ENCODE measurements around the gene IL1RL2. TPM values are rescaled to one million over a fixed set of nuclear protein-coding genes. Genes with fewer than 3 reads are reported as not detected.

The IL1RL2 gene
- total RNA-seq, 2 donors from 2014 or later: 1.4 to 1.9 TPM

DNA sequence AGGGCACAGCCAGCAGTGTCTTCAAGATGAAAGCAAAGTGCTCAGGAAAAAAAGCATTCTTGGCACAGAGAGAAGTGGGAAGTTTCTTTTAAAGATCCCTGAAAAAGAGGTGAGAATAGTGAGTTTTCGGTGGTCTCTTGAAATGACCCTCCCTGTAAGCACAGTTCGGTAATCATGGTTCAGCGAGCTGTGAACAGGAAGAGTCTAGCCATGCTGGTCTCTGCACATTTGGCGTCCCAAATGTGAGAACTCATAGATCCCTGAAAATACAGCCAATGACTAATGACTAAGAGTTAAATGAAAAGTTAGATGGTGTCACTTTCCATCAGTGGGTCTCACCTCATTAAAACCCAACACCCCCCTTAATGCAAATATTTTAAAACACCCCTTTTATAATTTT, 40.9 kb upstream of the IL1RL2 start:
- ATAC-seq (replicated peaks in 1 of 2): no peak
- peaks cover 55 to 76% of the 10 kb centered on the region in 2 donors for H3K36me3 Mint-ChIP-seq (ENCODE audit: insufficient read depth in 2 of 2)
- H3K4me3 Mint-ChIP-seq: no peak overlapping the region
- peaks cover 45% of the 10 kb centered on the region for H3K4me1 Mint-ChIP-seq (ENCODE audit: low read depth)
- no peak for DNase-seq
- peaks cover 20 to 36% of the 10 kb centered on the region in 2 donors for H3K9me3 Mint-ChIP-seq
- H3K27me3 Mint-ChIP-seq (ENCODE audit: low read depth): peaks cover 18% of the 10 kb centered on the region
- H3K27ac Mint-ChIP-seq: no peak overlapping the region

DNA sequence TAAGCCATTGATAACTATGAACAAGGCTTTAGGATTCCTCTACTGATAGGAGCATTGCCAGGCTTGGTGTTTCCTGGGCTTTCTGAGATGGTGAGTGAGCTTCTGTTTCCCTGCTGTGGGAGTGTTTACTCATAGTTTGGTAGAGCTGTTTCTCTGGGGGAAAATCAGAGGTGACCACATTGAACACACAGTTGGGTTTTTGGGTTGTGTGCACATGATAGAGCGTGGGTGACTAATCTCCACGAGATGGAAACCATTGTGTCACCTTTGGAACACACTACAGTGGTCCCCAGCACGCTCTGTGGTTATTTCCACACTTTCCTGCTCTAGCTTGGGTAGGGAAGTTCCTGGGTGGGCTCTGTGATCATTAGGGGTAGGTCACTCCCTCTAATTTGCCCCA, 38.9 kb upstream of the IL1RL2 start:
- Mint-ChIP-seq H3K9me3 (peaks cover 27 to 42% of the 10 kb centered on the region in 2 donors), H3K4me3 (peak overlapping the region; percentile 19 to 22), H3K36me3 (ENCODE audit: insufficient read depth in 2 of 2) (peaks cover 60 to 78% of the 10 kb centered on the region in 2 donors), H3K27ac (peak overlapping the region; percentile 62), H3K4me1 (ENCODE audit: low read depth) (peaks cover 34% of the 10 kb centered on the region), H3K27me3 (ENCODE audit: low read depth) (peaks cover 2% of the 10 kb centered on the region)
- ATAC-seq (replicated peaks in 1 of 2) (peak; percentile 93 to 94), DNase-seq (peak; percentile 75 to 83)

- Mint-ChIP-seq H3K9me3 (peaks cover 30 to 42% of the 10 kb centered on the region in 2 donors), H3K27me3 (ENCODE audit: low read depth) (no peaks in the 10 kb centered on the region), H3K4me3 (no peak overlapping the region), H3K27ac (no peak overlapping the region), H3K36me3 (ENCODE audit: insufficient read depth in 2 of 2) (peaks cover 57 to 76% of the 10 kb centered on the region in 2 donors), H3K4me1 (ENCODE audit: low read depth) (peaks cover 39% of the 10 kb centered on the region)
- ATAC-seq (replicated peaks in 1 of 2): no peak
- no peak for DNase-seq
Measured at GRCh38 chr2:102149243-102149642, 37.6 kb upstream of the IL1RL2 start.

DNA sequence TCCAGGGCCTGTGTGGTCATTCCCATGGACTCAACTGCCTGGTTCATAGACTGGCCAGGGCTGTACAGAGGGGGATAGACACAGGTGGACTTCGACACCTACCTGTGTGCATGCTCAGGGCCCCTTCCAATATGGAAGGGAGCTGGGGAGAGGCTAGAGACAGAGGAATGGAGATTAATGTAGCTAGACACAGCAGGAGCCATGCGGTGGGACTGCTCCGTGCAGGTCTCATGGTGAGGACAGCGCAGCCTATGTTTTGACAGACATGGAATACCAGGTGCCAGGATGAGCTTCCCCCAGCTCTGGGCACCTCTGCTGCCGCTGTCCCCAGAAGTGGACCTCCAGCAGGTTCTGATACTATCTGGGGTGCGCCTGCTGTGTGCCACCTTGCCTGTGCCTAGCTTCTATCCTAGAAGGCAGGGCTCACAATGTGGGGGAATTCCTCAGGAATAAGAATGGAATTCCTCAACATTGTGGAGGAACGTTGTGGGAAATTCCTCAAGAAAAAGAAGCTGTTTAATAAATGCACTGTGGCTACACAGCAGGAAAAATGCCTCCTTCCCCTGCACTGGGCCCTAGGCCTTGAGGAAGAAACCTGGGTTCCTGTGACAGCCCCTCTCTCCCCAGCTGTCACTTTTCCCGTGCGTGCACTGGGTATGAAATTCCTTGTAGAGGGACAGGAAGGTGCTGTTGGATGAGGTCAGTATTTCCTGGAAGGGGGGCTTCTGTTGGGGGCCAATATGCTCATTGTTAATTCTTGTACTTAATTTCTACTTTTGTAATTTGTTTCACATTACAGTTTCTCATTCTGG, 37.0 kb upstream of the IL1RL2 start:
- no peak for ATAC-seq (replicated peaks in 1 of 2)
- Mint-ChIP-seq H3K4me1 (ENCODE audit: low read depth) (peaks cover 45% of the 10 kb centered on the region), H3K27me3 (ENCODE audit: low read depth) (no peaks in the 10 kb centered on the region), H3K36me3 (ENCODE audit: insufficient read depth in 2 of 2) (peaks cover 55 to 75% of the 10 kb centered on the region in 2 donors), H3K9me3 (peaks cover 26 to 41% of the 10 kb centered on the region in 2 donors), H3K4me3 (no peak overlapping the region), H3K27ac (no peak overlapping the region)
- DNase-seq: no peak

- no peak for ATAC-seq (replicated peaks in 1 of 2)
- Mint-ChIP-seq H3K27me3 (ENCODE audit: low read depth) (no peaks in the 10 kb centered on the region), H3K27ac (no peak overlapping the region), H3K4me3 (no peak overlapping the region), H3K36me3 (ENCODE audit: insufficient read depth in 2 of 2) (peaks cover 25 to 51% of the 10 kb centered on the region in 2 donors), H3K4me1 (ENCODE audit: low read depth) (peaks cover 27% of the 10 kb centered on the region), H3K9me3 (peaks cover 14% of the 10 kb centered on the region in 2 donors)
- DNase-seq: no peak
Measured at GRCh38 chr2:102154364-102154763, 32.5 kb upstream of the IL1RL2 start.

DNA sequence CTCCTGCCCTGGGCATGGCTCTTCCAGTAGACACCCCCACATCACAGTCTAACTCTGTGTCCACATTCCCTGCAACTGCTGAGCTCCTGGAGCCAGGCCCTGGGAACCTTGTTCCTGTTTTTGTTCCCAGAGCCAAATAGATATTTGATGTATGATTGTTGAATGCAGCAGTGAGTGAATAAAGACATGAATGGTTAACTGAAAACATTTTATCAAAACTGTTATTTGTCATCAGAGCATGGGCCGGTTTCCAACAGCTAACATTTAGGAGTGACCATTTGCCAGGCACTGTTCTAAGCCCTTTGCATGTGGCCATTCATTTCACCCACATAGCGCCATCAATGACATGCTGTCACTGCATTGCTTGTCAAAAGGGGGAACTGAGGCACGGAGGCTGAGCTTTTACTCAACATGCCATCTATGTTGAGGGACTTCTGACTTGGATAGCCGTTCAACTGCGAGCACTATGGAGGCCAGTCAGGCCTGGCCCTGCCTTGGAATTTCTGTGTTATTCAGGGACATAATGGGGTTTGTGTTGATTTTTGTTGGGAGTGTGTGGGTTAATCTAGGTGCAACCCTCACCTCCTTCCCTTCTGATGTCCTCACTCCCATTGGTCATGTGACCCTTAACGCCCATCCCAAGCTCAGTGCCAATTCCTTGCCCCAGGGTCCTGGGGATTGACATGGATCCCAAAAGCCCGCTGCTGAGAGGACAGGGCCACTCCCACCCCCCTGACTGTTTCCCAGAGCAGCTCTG, 31.7 kb upstream of the IL1RL2 start:
- no peak overlapping the region for H3K27ac Mint-ChIP-seq
- no peak for ATAC-seq (replicated peaks in 1 of 2)
- peaks cover 22 to 49% of the 10 kb centered on the region in 2 donors for H3K36me3 Mint-ChIP-seq (ENCODE audit: insufficient read depth in 2 of 2)

GRCh38 chr2:102155703-102156515, 30.9 kb upstream of the IL1RL2 start:
- Mint-ChIP-seq H3K36me3 (ENCODE audit: insufficient read depth in 2 of 2) (peaks cover 22 to 48% of the 10 kb centered on the region in 2 donors), H3K27me3 (ENCODE audit: low read depth) (no peaks in the 10 kb centered on the region), H3K27ac (no peak overlapping the region), H3K4me1 (ENCODE audit: low read depth) (peaks cover 27% of the 10 kb centered on the region), H3K9me3 (peaks cover 13 to 16% of the 10 kb centered on the region in 2 donors), H3K4me3 (no peak overlapping the region)
- DNase-seq (no peak), ATAC-seq (replicated peaks in 1 of 2) (no peak)

More for the DNA sequence above, 31.7 kb upstream of the IL1RL2 start:
- Mint-ChIP-seq H3K9me3 (peaks cover 13% of the 10 kb centered on the region in 2 donors), H3K4me3 (no peak overlapping the region), H3K27me3 (ENCODE audit: low read depth) (no peaks in the 10 kb centered on the region), H3K4me1 (ENCODE audit: low read depth) (peaks cover 27% of the 10 kb centered on the region)
- DNase-seq: no peak

GRCh38 chr2:102158011-102158755, 28.6 kb upstream of the IL1RL2 start:
- peaks cover 15 to 39% of the 10 kb centered on the region in 2 donors for H3K36me3 Mint-ChIP-seq (ENCODE audit: insufficient read depth in 2 of 2)
- peaks cover 22% of the 10 kb centered on the region for H3K4me1 Mint-ChIP-seq (ENCODE audit: low read depth)
- ATAC-seq (replicated peaks in 1 of 2) (no peak), DNase-seq (no peak)
- no peak overlapping the region for H3K4me3 Mint-ChIP-seq
- peaks cover 7 to 9% of the 10 kb centered on the region in 2 donors for H3K9me3 Mint-ChIP-seq
- no peaks in the 10 kb centered on the region for H3K27me3 Mint-ChIP-seq (ENCODE audit: low read depth)
- H3K27ac Mint-ChIP-seq: no peak overlapping the region

GRCh38 chr2:102159295-102159694, 27.5 kb upstream of the IL1RL2 start:
- Mint-ChIP-seq H3K27me3 (ENCODE audit: low read depth) (no peaks in the 10 kb centered on the region), H3K27ac (no peak overlapping the region), H3K4me1 (ENCODE audit: low read depth) (peaks cover 13% of the 10 kb centered on the region), H3K4me3 (no peak overlapping the region), H3K9me3 (peaks cover 3 to 6% of the 10 kb centered on the region in 2 donors), H3K36me3 (ENCODE audit: insufficient read depth in 2 of 2) (peaks cover 10 to 29% of the 10 kb centered on the region in 2 donors)
- DNase-seq (no peak), ATAC-seq (replicated peaks in 1 of 2) (peak in 1 of 2 donors; percentile 35)

GRCh38 chr2:102166189-102166845, 20.5 kb upstream of the IL1RL2 start:
- DNase-seq (no peak), ATAC-seq (replicated peaks in 1 of 2) (peak in 1 of 2 donors; percentile 53)
- Mint-ChIP-seq H3K36me3 (ENCODE audit: insufficient read depth in 2 of 2) (peaks cover 5 to 6% of the 10 kb centered on the region in 2 donors), H3K27ac (no peak overlapping the region), H3K27me3 (ENCODE audit: low read depth) (no peaks in the 10 kb centered on the region), H3K4me3 (no peak overlapping the region), H3K9me3 (no peaks in the 10 kb centered on the region), H3K4me1 (ENCODE audit: low read depth) (peaks cover 26% of the 10 kb centered on the region)

- DNase-seq: no peak
- H3K27ac Mint-ChIP-seq: no peak overlapping the region
Measured at GRCh38 chr2:102168026-102168771, 18.6 kb upstream of the IL1RL2 start.

More at GRCh38 chr2:102168026-102168771, 18.6 kb upstream of the IL1RL2 start:
- ATAC-seq (replicated peaks in 1 of 2): no peak
- Mint-ChIP-seq H3K36me3 (ENCODE audit: insufficient read depth in 2 of 2) (peaks cover 8 to 9% of the 10 kb centered on the region in 2 donors), H3K27me3 (ENCODE audit: low read depth) (no peaks in the 10 kb centered on the region), H3K9me3 (no peaks in the 10 kb centered on the region), H3K4me3 (no peak overlapping the region), H3K4me1 (ENCODE audit: low read depth) (peaks cover 38% of the 10 kb centered on the region)

Measured in activated T-cell treated with anti-CD3 and anti-CD28 coated beads, Interleukin-2, amount 50 U/mL, for 72 hours (primary cell).